H9 (cell line): Measurements from ENCODE around the gene OPHN1. TPM values are rescaled to one million over a fixed set of nuclear protein-coding genes. Genes with fewer than 3 reads are reported as not detected.

ENCODE experiments used
- DNase-seq: peaks from one replicate; pipeline ENCODE4 v3.0.0-alpha.2; 2017
- H2AFZ ChIP-seq: one replicate; pipeline ENCODE4 v1.6.1; 2013; ENCODE audit warnings: mild to moderate bottlenecking, low read length, control low read depth, moderate library complexity
- H2AK5ac ChIP-seq: 2 replicates; pipeline ENCODE4 v1.6.1; 2013; ENCODE audit warnings: low read length, control low read depth, mixed read lengths; ENCODE audit not compliant: insufficient read length
- H2BK120ac ChIP-seq: one replicate; pipeline ENCODE4 v1.6.1; 2013; ENCODE audit warnings: low read depth, mild to moderate bottlenecking, low read length, control low read depth, inconsistent platforms; ENCODE audit not compliant: poor library complexity, severe bottlenecking
- H2BK12ac ChIP-seq: 2 replicates; pipeline ENCODE4 v1.6.1; 2013; ENCODE audit warnings: low read length, control low read depth, mixed read lengths, low read depth; ENCODE audit not compliant: insufficient read length
- H2BK15ac ChIP-seq: 2 replicates; pipeline ENCODE4 v1.6.1; 2013; ENCODE audit warnings: low read depth, low read length, control low read depth
- H2BK20ac ChIP-seq: one replicate; pipeline ENCODE4 v1.6.1; 2013; ENCODE audit warnings: low read depth, mild to moderate bottlenecking, low read length, control low read depth, inconsistent platforms; ENCODE audit not compliant: poor library complexity, severe bottlenecking
- H2BK5ac ChIP-seq: 2 replicates; pipeline ENCODE4 v1.6.1; 2013; ENCODE audit warnings: low read length, control low read depth, mixed read lengths; ENCODE audit not compliant: insufficient read length
- H3K14ac ChIP-seq: 2 replicates; pipeline ENCODE4 v1.6.1; 2013; ENCODE audit warnings: low read length, control low read depth; ENCODE audit not compliant: insufficient read depth
- H3K18ac ChIP-seq: 2 replicates; pipeline ENCODE4 v1.6.1; 2013; ENCODE audit warnings: low read depth, mild to moderate bottlenecking, mixed read lengths, low read length, control low read depth; ENCODE audit not compliant: insufficient read length
- H3K23ac ChIP-seq: 2 replicates; pipeline ENCODE4 v1.6.1; 2013; ENCODE audit warnings: low read length, control low read depth, mixed read lengths, low read depth; ENCODE audit not compliant: insufficient read length
- H3K23me2 ChIP-seq: 2 replicates; pipeline ENCODE4 v1.6.1; 2013; ENCODE audit warnings: low read depth, mild to moderate bottlenecking, mixed read lengths, low read length, control low read depth; ENCODE audit not compliant: insufficient read length, poor library complexity, severe bottlenecking
- H3K27ac ChIP-seq: 2 replicates; pipeline ENCODE4 v1.5.1; 2013; ENCODE audit warnings: low read length, control low read depth, mixed read lengths, low read depth; ENCODE audit not compliant: insufficient read length
- H3K27me3 ChIP-seq: 2 replicates; pipeline ENCODE4 v1.6.1; 2013; ENCODE audit warnings: low read length, control low read depth, inconsistent platforms; ENCODE audit not compliant: insufficient read depth
- H3K4ac ChIP-seq: 2 replicates; pipeline ENCODE4 v1.6.1; 2013; ENCODE audit warnings: low read depth, mild to moderate bottlenecking, control low read depth, inconsistent platforms, low read length, moderate library complexity
- H3K4me1 ChIP-seq: 2 replicates; pipeline ENCODE4 v1.6.1; 2013; ENCODE audit warnings: low read length, control low read depth, inconsistent platforms; ENCODE audit not compliant: insufficient read depth
- H3K4me2 ChIP-seq: 2 replicates; pipeline ENCODE4 v1.6.1; 2013; ENCODE audit warnings: low read length, control low read depth, mixed read lengths; ENCODE audit not compliant: insufficient read length, insufficient read depth
- H3K56ac ChIP-seq: 2 replicates; pipeline ENCODE4 v1.6.1; 2013; ENCODE audit warnings: low read depth, mild to moderate bottlenecking, mixed read lengths, low read length, control low read depth; ENCODE audit not compliant: insufficient read length
- H3K79me1 ChIP-seq: 2 replicates; pipeline ENCODE4 v1.6.1; 2013; ENCODE audit warnings: low read depth, mild to moderate bottlenecking, moderate library complexity, low read length, control low read depth, inconsistent platforms; ENCODE audit not compliant: insufficient read depth, poor library complexity, severe bottlenecking
- H3K79me2 ChIP-seq: 2 replicates; pipeline ENCODE4 v1.6.1; 2013; ENCODE audit warnings: low read length, control low read depth, inconsistent platforms; ENCODE audit not compliant: insufficient read depth
- H3K9ac ChIP-seq: 2 replicates; pipeline ENCODE4 v1.6.1; 2013; ENCODE audit warnings: low read length, control low read depth, mixed read lengths; ENCODE audit not compliant: insufficient read length; ENCODE audit errors: extremely low read depth
- H3K9me3 ChIP-seq: one replicate; pipeline ENCODE4 v1.6.1; 2013; ENCODE audit warnings: low read depth, low read length, inconsistent platforms; ENCODE audit not compliant: control insufficient read depth
- H3T11ph ChIP-seq: one replicate; pipeline ENCODE4 v1.6.1; 2013; ENCODE audit warnings: mild to moderate bottlenecking, low read length, control low read depth, inconsistent platforms
- H4K20me1 ChIP-seq: one replicate; pipeline ENCODE4 v1.6.1; 2013; ENCODE audit not compliant: control insufficient read depth, insufficient read length, insufficient read depth
- H4K5ac ChIP-seq: 2 replicates; pipeline ENCODE4 v1.6.1; 2013; ENCODE audit warnings: low read depth, mild to moderate bottlenecking, mixed read lengths, low read length, control low read depth; ENCODE audit not compliant: insufficient read length
- H4K8ac ChIP-seq: replicated peaks from 2 replicates; pipeline ENCODE4 v1.6.1; 2013; ENCODE audit warnings: low read length, control low read depth, mixed read lengths, low read depth; ENCODE audit not compliant: insufficient read length
- H4K91ac ChIP-seq: 2 replicates; pipeline ENCODE4 v1.6.1; 2013; ENCODE audit warnings: low read depth, mild to moderate bottlenecking, moderate library complexity, mixed read lengths, low read length, control low read depth; ENCODE audit not compliant: insufficient read length
- H3K27ac Mint-ChIP-seq, 3 experiments: 2 replicates in 2 of 3; 3 replicates in 1 of 3; pipeline ENCODE4 v1.8.0; 2020 to 2021; ENCODE audit warnings: mixed read lengths in 3 of 3, mild to moderate bottlenecking in 1 of 3, moderate library complexity in 1 of 3
- H3K27me3 Mint-ChIP-seq: 2 replicates; pipeline ENCODE4 v1.8.0; 2021; ENCODE audit warnings: low read depth, mild to moderate bottlenecking, moderate library complexity, mixed read lengths
- H3K36me3 Mint-ChIP-seq, 3 experiments: 2 replicates in 2 of 3; 3 replicates in 1 of 3; pipeline ENCODE4 v1.8.0; 2020 to 2021; ENCODE audit warnings: low read depth in 3 of 3, mixed read lengths in 3 of 3; ENCODE audit not compliant: insufficient read depth in 1 of 3
- H3K4me1 Mint-ChIP-seq, 2 experiments: 2 replicates each; pipeline ENCODE4 v1.8.0; 2020; ENCODE audit warnings: mixed read lengths in 2 of 2
- H3K4me3 Mint-ChIP-seq, 2 experiments: 2 replicates in 1 of 2; 3 replicates in 1 of 2; pipeline ENCODE4 v1.8.0; 2020 to 2021; ENCODE audit warnings: mild to moderate bottlenecking in 2 of 2, mixed read lengths in 2 of 2, moderate library complexity in 1 of 2
- H3K9me3 Mint-ChIP-seq, 2 experiments: 2 replicates in 1 of 2; 3 replicates in 1 of 2; pipeline ENCODE4 v1.8.0; 2020; ENCODE audit warnings: mild to moderate bottlenecking in 2 of 2, mixed read lengths in 2 of 2, moderate library complexity in 1 of 2
- CTCF ChIP-seq: fragments of 200-600 bp; sonication (generic); conservative IDR thresholded peaks from 3 replicates; pipeline ENCODE4 v1.8.0; 2021; ENCODE audit warnings: antibody characterized with exemption, mild to moderate bottlenecking
- WGBS: extraction: QIAGEN DNeasy Blood & Tissue Kit; methylation state at CpG from one replicate; pipeline ENCODE4 v1.1.7; 2013; ENCODE audit warnings: missing lambda C conversion rate, low lambda C conversion rate, mixed read lengths; ENCODE audit not compliant: insufficient read length; ENCODE audit errors: extremely low coverage; 5-methylcytosine and 5-hydroxymethylcytosine counted together
- total RNA-seq: library from RNA; stranded (reverse); gene quantifications from 2 replicates; pipeline ENCODE4 v1.2.1, GENCODE V29; 2021

OPHN1 gene
- total RNA-seq, 1 experiment from 2014 or later, result 1.5 TPM

- no peak for TF ChIP-seq CTCF
- no peak overlapping the region for H4K91ac ChIP-seq
- peaks cover 17% of the 10 kb centered on the region for H3K9me3 ChIP-seq
- no peak overlapping the region for H2BK20ac ChIP-seq
- no peak overlapping the region for H3T11ph ChIP-seq
- no peak overlapping the region for H2AK5ac ChIP-seq
- H3K4me1 Mint-ChIP-seq, result peaks cover 6 to 11% of the 10 kb centered on the region in 2 experiments; a peak in 3 of 4 replicates
- no peak overlapping the region for H4K5ac ChIP-seq
- no peaks in the 10 kb centered on the region for H3K4me1 ChIP-seq
- no peaks in the 10 kb centered on the region for H3K79me2 ChIP-seq
- no peak overlapping the region for H3K27ac Mint-ChIP-seq
- no peak overlapping the region for H2BK12ac ChIP-seq
- no peak overlapping the region for H3K14ac ChIP-seq
- H3K79me1 ChIP-seq, result no peaks in the 10 kb centered on the region
- peaks cover 3% of the 10 kb centered on the region for H3K23me2 ChIP-seq
- no peaks in the 10 kb centered on the region for H4K20me1 ChIP-seq
- H3K56ac ChIP-seq, result no peak overlapping the region
- no peak for DNase-seq
- no peak overlapping the region for H3K4me3 Mint-ChIP-seq
- WGBS, result no CpG with 5 or more reads among the region's 3 CpGs
- H2BK120ac ChIP-seq, result no peak overlapping the region
- no peaks in the 10 kb centered on the region for H3K27me3 ChIP-seq
- H4K8ac ChIP-seq, result no peak overlapping the region
- no peak overlapping the region for H2BK5ac ChIP-seq
- no peak overlapping the region for H2BK15ac ChIP-seq
- peaks cover 62 to 67% of the 10 kb centered on the region in 2 experiments for H3K9me3 Mint-ChIP-seq
- no peak overlapping the region for H2AFZ ChIP-seq
- no peak overlapping the region for H3K4me2 ChIP-seq
- H3K4ac ChIP-seq, result no peak overlapping the region
- peaks cover 1% of the 10 kb centered on the region; the same call in 1 of the 2 replicates for H3K27me3 Mint-ChIP-seq
- H3K27ac ChIP-seq, result no peak overlapping the region
- no peak overlapping the region for H3K9ac ChIP-seq
- H3K18ac ChIP-seq, result no peak overlapping the region
- H3K36me3 Mint-ChIP-seq, result peaks cover 11 to 31% (median 28%) of the 10 kb centered on the region in 3 experiments
- H3K23ac ChIP-seq, result no peak overlapping the region
Measured at GRCh38 chrX:68428431-68428830, 4.9 kb downstream of the OPHN1 start.
